HCT116 (cell line): ENCODE data around the gene ATAD3A. TPM values are rescaled to one million over a fixed set of nuclear protein-coding genes. Genes with fewer than 3 reads are reported as not detected.

Experiments used
- ATAC-seq: fragments of 200-7000 bp; cut with Tn5 transposase; 2 replicates; pipeline ENCODE4 v1.9.1; 2020; ENCODE audit warnings: mild to moderate bottlenecking, moderate library complexity
- BruUV-seq: library from RNA; stranded (reverse); fragments of 400-500 nt; replicated peaks from 2 replicates; lab custom pipeline; 2021; lab: Mats Ljungman, UMichigan
- CTCF ChIA-PET: fragments of 300-600 bp; sonication (Branson Sonifier 250); formaldehyde crosslinking; loops from one replicate; lab custom pipeline; 2021; ENCODE audit warnings: antibody characterized with exemption; lab: Charles Lee
- POLR2A ChIA-PET: fragments of 300-600, 350-600 bp; sonication (Branson Sonifier 250); formaldehyde crosslinking; loops from one replicate; lab custom pipeline; 2021; ENCODE audit warnings: antibody characterized with exemption; lab: Charles Lee
- RAD21 ChIA-PET, 2 experiments: fragments of 300-600 bp; sonication (Branson Sonifier 250); formaldehyde crosslinking; loops; one replicate each; lab custom pipeline; 2023; ENCODE audit warnings: low total read pairs in 2 of 2; ENCODE audit not compliant: uncharacterized antibody in 2 of 2, unreplicated experiment in 2 of 2, low non-redundant PET in 1 of 2; lab: Charles Lee
- DNase-seq: peaks from one replicate; pipeline ENCODE4 v3.0.0-alpha.2; 2010; ENCODE audit warnings: low read depth, low spot score
- H2AFZ ChIP-seq: fragments of 200-600 bp; shearing (Covaris generic), sonication (generic); 2 replicates; pipeline ENCODE4 v1.6.1; 2017; ENCODE audit warnings: low read depth, mixed run types, mixed read lengths, antibody characterized with exemption, low read length; ENCODE audit not compliant: poor library complexity, severe bottlenecking
- H3K27ac ChIP-seq: 2 replicates; pipeline ENCODE4 v1.5.1; 2012; ENCODE audit warnings: low read depth, low read length
- H3K27me3 ChIP-seq: fragments of 200-600 bp; sonication (generic); 2 replicates; pipeline ENCODE4 v1.6.1; 2016; ENCODE audit warnings: mixed run types, low read length, mixed read lengths; ENCODE audit not compliant: insufficient read depth
- H3K36me3 ChIP-seq, 2 experiments: fragments of 200-500 bp in 1 of 2; fragments of 200-600 bp in 1 of 2; sonication (Bioruptor generic) in 1 of 2; sonication (generic) in 1 of 2; 2 replicates each; pipeline versions ENCODE4 v1.5.1 to v1.6.1; 2014 to 2016; ENCODE audit warnings: low read length in 2 of 2, inconsistent platforms in 1 of 2, mixed read lengths in 1 of 2, mixed run types in 1 of 2; ENCODE audit not compliant: insufficient read depth in 2 of 2, control insufficient read depth in 1 of 2
- H3K4me1 ChIP-seq, 2 experiments: fragments of 200-600 bp in 1 of 2; sonication (generic) in 1 of 2; 2 replicates each; pipeline versions ENCODE4 v1.5.1 to v1.6.1; 2012 to 2017; ENCODE audit warnings: low read length in 2 of 2, inconsistent platforms in 1 of 2, mild to moderate bottlenecking in 1 of 2, mixed read lengths in 1 of 2, mixed run types in 1 of 2, moderate library complexity in 1 of 2; ENCODE audit not compliant: insufficient read depth in 2 of 2, control insufficient read depth in 1 of 2
- H3K4me2 ChIP-seq: fragments of 200-600 bp; sonication (generic); 2 replicates; pipeline ENCODE4 v1.6.1; 2017; ENCODE audit warnings: mixed run types, low read length, mixed read lengths
- H3K4me3 ChIP-seq, 2 experiments: fragments of 200-600 bp in 1 of 2; sonication (generic) in 1 of 2; replicated peaks in 1 of 2; 2 replicates each; pipeline ENCODE4 v1.5.1; 2011 to 2016; ENCODE audit warnings: low read length in 2 of 2, control low read depth in 1 of 2, low read depth in 1 of 2, mild to moderate bottlenecking in 1 of 2, mixed read lengths in 1 of 2, mixed run types in 1 of 2
- H3K79me2 ChIP-seq: fragments of 200-600 bp; sonication (generic); 2 replicates; pipeline ENCODE4 v1.6.1; 2017; ENCODE audit warnings: mild to moderate bottlenecking, mixed run types, low read length, moderate library complexity, mixed read lengths; ENCODE audit not compliant: insufficient read depth
- H3K9ac ChIP-seq: fragments of 200-600 bp; sonication (generic); 2 replicates; pipeline ENCODE4 v1.6.1; 2016; ENCODE audit warnings: low read length, mixed read lengths
- H3K9me2 ChIP-seq: fragments of 200-600 bp; sonication (generic), shearing (Covaris generic); 2 replicates; pipeline ENCODE4 v1.6.1; 2017; ENCODE audit warnings: mixed run types, mild to moderate bottlenecking, moderate library complexity; ENCODE audit not compliant: insufficient read depth
- H3K9me3 ChIP-seq, 2 experiments: fragments of 200-500 bp in 1 of 2; fragments of 200-600 bp in 1 of 2; sonication (Bioruptor generic) in 1 of 2; sonication (generic) in 1 of 2; 2 replicates each; pipeline ENCODE4 v1.6.1; 2014 to 2017; ENCODE audit warnings: low read length in 2 of 2, mixed read lengths in 2 of 2, inconsistent platforms in 1 of 2, low read depth in 1 of 2, mild to moderate bottlenecking in 1 of 2, mixed run types in 1 of 2, moderate library complexity in 1 of 2; ENCODE audit not compliant: control insufficient read depth in 1 of 2, insufficient read depth in 1 of 2
- H4K20me1 ChIP-seq: fragments of 200-600 bp; sonication (generic), shearing (Covaris generic); 2 replicates; pipeline ENCODE4 v1.6.1; 2017; ENCODE audit warnings: mixed run types, mild to moderate bottlenecking, moderate library complexity; ENCODE audit not compliant: insufficient read depth
- CBX3 ChIP-seq: IDR thresholded peaks from 2 replicates; pipeline ENCODE4 v1.6.1; 2012; ENCODE audit warnings: low read depth
- CEBPB ChIP-seq: IDR thresholded peaks from 2 replicates; pipeline ENCODE4 v1.6.1; 2012; ENCODE audit warnings: low read depth
- CTCF ChIP-seq, 3 experiments: fragments of 200-600 bp in 1 of 3; sonication (generic) in 1 of 3; IDR thresholded peaks in 2 of 3; conservative IDR thresholded peaks in 1 of 3; 2 replicates each; pipeline ENCODE4 v1.5.1; 2012 to 2017; ENCODE audit warnings: low read depth in 2 of 3, low read length in 2 of 3, antibody characterized with exemption in 1 of 3, borderline replicate concordance in 1 of 3, control low read depth in 1 of 3, mild to moderate bottlenecking in 1 of 3, mixed read lengths in 1 of 3, mixed run types in 1 of 3, moderate library complexity in 1 of 3; ENCODE audit not compliant: insufficient read depth in 1 of 3
- ELF1 ChIP-seq: IDR thresholded peaks from 2 replicates; pipeline ENCODE4 v1.6.1; 2012; ENCODE audit warnings: low read depth, borderline replicate concordance
- EZH2 ChIP-seq: fragments of 200-600 bp; sonication (generic); IDR thresholded peaks from 2 replicates; pipeline ENCODE4 v1.6.1; 2017; ENCODE audit warnings: antibody characterized with exemption, mixed run types
- EZH2phosphoT487 ChIP-seq: fragments of 200-600 bp; IDR thresholded peaks from 2 replicates; pipeline ENCODE4 v1.6.1; 2018; ENCODE audit warnings: antibody characterized with exemption, borderline replicate concordance
- FOSL1 ChIP-seq: IDR thresholded peaks from 2 replicates; pipeline ENCODE4 v1.6.1; 2012; ENCODE audit warnings: low read depth
- MAX ChIP-seq: IDR thresholded peaks from 2 replicates; pipeline ENCODE4 v1.6.1; 2012
- POLR2A ChIP-seq: IDR thresholded peaks from 2 replicates; pipeline ENCODE4 v1.7.0; 2011; ENCODE audit warnings: borderline replicate concordance; ENCODE audit not compliant: insufficient read depth, insufficient read length; ENCODE audit errors: extremely low read depth
- REST ChIP-seq: IDR thresholded peaks from 2 replicates; pipeline ENCODE4 v1.6.1; 2012; ENCODE audit warnings: low read depth
- SRF ChIP-seq: IDR thresholded peaks from 2 replicates; pipeline ENCODE4 v1.6.1; 2012; ENCODE audit warnings: low read depth
- TCF7L2 ChIP-seq: IDR thresholded peaks from 2 replicates; pipeline ENCODE4 v1.7.0; 2011; ENCODE audit warnings: borderline replicate concordance, inconsistent platforms; ENCODE audit not compliant: insufficient read depth, insufficient read length; ENCODE audit errors: extremely low read depth
- ZBTB33 ChIP-seq: IDR thresholded peaks from 2 replicates; pipeline ENCODE4 v1.6.1; 2011; ENCODE audit warnings: mild to moderate bottlenecking, low read length, moderate library complexity; ENCODE audit not compliant: insufficient replicate concordance; ENCODE audit errors: extremely low read depth
- ZFX ChIP-seq: fragments of 450-650 bp; IDR thresholded peaks from 2 replicates; pipeline ENCODE4 v1.6.1; 2017
- intact Hi-C: fragments of 100-400 bp; cut with micrococcal nuclease; formaldehyde crosslinking; loops from 2 replicates; pipeline ENCODE4 v1.10.0; 2022
- total RNA-seq: library from RNA; stranded (reverse); gene quantifications from one replicate; pipeline ENCODE4 v1.2.1, GENCODE V29; 2021; ENCODE audit not compliant: unreplicated experiment

Gene ATAD3A
- total RNA-seq, 1 experiment from 2014 or later = 92.3 TPM

GRCh38 chr1:1477206-1477605 lies 34.8 kb upstream of the ATAD3A start:
- Histone ChIP-seq H3K4me3 (no peak overlapping the region), H3K4me2 (no peak overlapping the region), H3K9me3 (no peaks in the 10 kb centered on the region), H3K27ac (no peak overlapping the region), H3K9me2 (no peaks in the 10 kb centered on the region), H2AFZ (no peak overlapping the region), H3K27me3 (no peaks in the 10 kb centered on the region), H3K79me2 (peaks cover 72% of the 10 kb centered on the region), H3K4me1 (peaks cover 6 to 13% of the 10 kb centered on the region in 2 experiments; a peak in 3 of 4 replicates), H3K9ac (no peak overlapping the region)
- ATAC-seq (no peak), DNase-seq (no peak)
- intact Hi-C loops = no loop called here
- no TSS peak for BruUV-seq
- ChIA-PET RAD21 (no interaction called here), CTCF (no interaction called here)
- TF ChIP-seq SRF (no peak), EZH2 (no peak), CBX3 (no peak), TCF7L2 (no peak), POLR2A (no peak), CTCF (IDR thresholded peaks at IDR 0.05 in 2 of 3, conservative IDR thresholded peaks at IDR 0.05 in 1 of 3; ENCODE audit: borderline replicate concordance in 1 of 3, insufficient read depth in 1 of 3, low read depth in 2 of 3, low read length in 2 of 3) (no peak), ZFX (no peak), EZH2phosphoT487 (no peak), CEBPB (no peak), ZBTB33 (no peak), REST (no peak), ELF1 (no peak), FOSL1 (no peak), MAX (no peak)
- TF ChIP-seq, all 23 proteins: peak for 0
- H3K36me3 ChIP-seq = peaks cover 19 to 36% of the 10 kb centered on the region in 2 experiments; a peak in 3 of 4 replicates
- peaks cover 5% of the 10 kb centered on the region; the same call in 1 of the 2 replicates for H4K20me1 ChIP-seq
- POLR2A ChIA-PET = no interaction called here
